ENCODE measurements around the gene SOWAHA.

The SOWAHA gene

DNA sequence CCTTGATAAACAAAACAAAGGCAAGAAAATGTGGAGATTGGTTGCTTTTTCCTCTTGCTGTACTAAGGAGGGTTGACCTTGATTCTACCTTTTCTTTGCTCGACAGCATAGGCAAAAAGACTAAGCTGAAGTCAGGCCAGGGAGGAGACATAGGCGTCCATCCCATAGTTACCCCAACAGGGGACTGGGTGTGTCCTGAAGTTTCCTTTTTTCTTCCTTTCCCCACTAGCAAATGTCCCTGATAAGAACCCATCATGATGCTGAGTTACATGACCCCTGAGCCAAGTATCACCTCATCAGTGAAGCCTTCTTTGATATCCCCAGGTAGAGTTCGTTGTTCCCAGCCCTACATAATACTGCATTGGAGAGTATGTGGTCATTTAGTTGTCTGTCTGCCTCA is 27.2 kb downstream of the SOWAHA start:
- DNase-seq (ENCODE audit: insufficient read length, low spot score) (no peak), FAIRE-seq (no peak)
- no peak for TF ChIP-seq CTCF (IDR thresholded peaks at IDR 0.05; ENCODE audit: insufficient read depth, missing control alignments)

DNA sequence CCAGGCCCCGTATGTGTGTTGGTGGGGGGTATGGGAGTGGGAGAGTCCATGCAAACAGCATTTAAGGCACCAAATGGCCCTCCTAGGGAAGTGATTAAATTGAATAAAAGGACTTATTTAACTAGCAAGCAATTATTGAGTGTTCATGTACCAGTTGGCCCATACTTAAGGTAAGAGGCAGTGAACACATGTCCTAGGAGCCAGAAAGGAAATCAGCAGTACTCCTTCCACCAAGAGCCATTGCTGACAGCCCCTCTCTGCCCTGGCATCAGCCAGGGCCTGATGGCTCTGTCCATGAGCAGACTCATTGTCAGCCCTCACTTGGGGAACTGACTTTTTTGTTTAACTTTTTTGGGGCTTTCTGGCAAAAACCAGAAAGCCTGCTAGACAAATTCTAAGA is 27.8 kb downstream of the SOWAHA start:
- no peak for FAIRE-seq
- DNase-seq (ENCODE audit: insufficient read length, low spot score): no peak
- TF ChIP-seq CTCF (IDR thresholded peaks at IDR 0.05; ENCODE audit: insufficient read depth, missing control alignments): no peak

DNA sequence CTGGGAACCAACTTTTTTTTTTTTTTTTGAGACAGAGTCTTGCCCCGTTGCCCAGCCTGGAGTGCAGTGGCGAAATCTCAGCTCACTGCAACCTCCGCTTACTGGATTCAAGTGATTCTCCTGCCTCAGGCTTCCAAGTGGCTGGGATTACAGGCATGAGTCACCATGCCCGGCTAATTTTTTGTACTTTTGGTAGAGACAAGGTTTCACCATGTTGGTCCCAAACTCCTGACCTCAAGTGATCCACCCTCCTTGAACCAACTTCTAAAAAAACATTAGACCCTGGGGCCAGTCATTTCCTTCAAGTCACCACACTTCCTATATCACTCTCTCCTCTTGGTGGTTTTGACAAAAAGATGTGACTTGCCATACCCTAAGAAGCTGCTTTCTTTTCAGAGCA is 28.2 kb downstream of the SOWAHA start:
- no peak for TF ChIP-seq CTCF (IDR thresholded peaks at IDR 0.05; ENCODE audit: insufficient read depth, missing control alignments)
- FAIRE-seq (no peak), DNase-seq (ENCODE audit: insufficient read length, low spot score) (no peak)

GRCh38 chr5:132848270-132848669 is 35.2 kb downstream of the SOWAHA start:
- FAIRE-seq (no peak), DNase-seq (ENCODE audit: insufficient read length, low spot score) (no peak)
- no peak for TF ChIP-seq CTCF (IDR thresholded peaks at IDR 0.05; ENCODE audit: insufficient read depth, missing control alignments)

DNA sequence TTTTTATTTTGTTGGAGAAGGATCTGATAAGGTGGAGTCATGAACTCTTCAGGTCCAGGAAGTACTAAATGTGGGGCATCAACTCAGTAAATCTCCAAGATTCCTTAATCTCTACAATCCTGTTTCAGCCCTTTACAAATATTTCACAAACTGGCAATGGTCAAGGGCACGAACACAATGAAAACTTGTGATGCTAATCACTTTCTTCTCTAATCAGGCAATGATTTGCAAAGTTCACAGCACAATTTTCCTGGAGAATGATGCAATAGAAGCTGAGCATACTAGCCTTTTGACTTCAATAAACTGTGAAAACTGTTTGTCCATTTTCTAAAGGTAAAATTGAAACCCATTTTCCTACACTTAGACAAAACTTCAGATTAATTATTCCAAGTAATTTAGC is 36.2 kb downstream of the SOWAHA start:
- TF ChIP-seq CTCF (IDR thresholded peaks at IDR 0.05; ENCODE audit: insufficient read depth, missing control alignments): no peak
- DNase-seq (ENCODE audit: insufficient read length, low spot score): no peak
- FAIRE-seq: no peak

DNA sequence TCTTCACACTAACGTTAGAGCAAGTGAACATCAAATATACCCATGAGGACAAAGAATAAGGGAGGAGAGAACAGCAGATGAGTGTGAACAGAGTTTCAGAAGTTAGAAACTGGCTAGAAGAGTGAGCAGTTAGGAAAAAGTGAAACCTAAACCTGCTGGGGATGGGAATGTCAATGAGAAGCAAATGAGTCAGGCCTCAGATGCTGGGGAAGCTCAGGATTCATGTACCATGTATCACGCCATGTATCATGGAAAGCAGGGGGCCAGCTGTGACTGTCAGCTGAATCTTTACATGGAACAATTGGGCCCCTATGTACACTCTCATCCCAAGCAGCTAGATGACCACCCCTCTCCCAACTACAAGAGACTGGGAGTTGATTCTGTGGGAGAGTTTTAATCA is 37.0 kb downstream of the SOWAHA start:
- FAIRE-seq: no peak
- TF ChIP-seq CTCF (IDR thresholded peaks at IDR 0.05; ENCODE audit: insufficient read depth, missing control alignments): no peak
- no peak for DNase-seq (ENCODE audit: insufficient read length, low spot score)

DNA sequence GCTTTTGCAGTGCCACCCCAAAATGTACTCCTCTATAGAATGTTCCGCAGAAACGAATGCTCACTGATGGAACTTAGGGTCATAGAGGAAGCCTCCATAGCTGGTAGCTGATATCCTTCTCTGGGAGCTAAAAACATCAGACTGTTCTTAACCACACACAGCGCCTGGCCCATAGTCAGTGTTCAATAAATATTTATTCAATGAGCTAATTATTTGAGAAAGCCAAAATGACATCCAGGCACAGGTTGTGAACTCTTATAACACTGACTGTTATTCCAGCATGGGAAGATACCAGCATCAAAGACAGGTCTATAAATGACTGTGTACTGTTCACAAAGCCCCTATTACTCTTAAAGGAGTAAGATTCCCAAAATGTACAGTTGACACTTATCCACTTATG is 40.2 kb downstream of the SOWAHA start:
- DNase-seq (ENCODE audit: insufficient read length, low spot score) (no peak), FAIRE-seq (no peak)
- no peak for TF ChIP-seq CTCF (IDR thresholded peaks at IDR 0.05; ENCODE audit: insufficient read depth, missing control alignments)
